B cell (primary cell): Measurements from ENCODE around the gene INSIG1. TPM values are rescaled to one million over a fixed set of nuclear protein-coding genes. Genes with fewer than 3 reads are reported as not detected.

ENCODE experiments used
- ATAC-seq: fragments of 200-7000 bp; cut with Tn5 transposase; one replicate; pipeline ENCODE4 v1.10.0; 2021; ENCODE audit warnings: low read depth, mild to moderate bottlenecking, moderate number of reproducible peaks, moderate library complexity
- CTCF ChIA-PET: fragments of 350-600 bp; sonication (Branson Sonifier 250); formaldehyde crosslinking; loops from one replicate; lab custom pipeline; 2021; ENCODE audit warnings: antibody characterized with exemption, inconsistent platforms; lab: Charles Lee
- POLR2A ChIA-PET: fragments of 350-600 bp; sonication (Branson Sonifier 250); formaldehyde crosslinking; loops from one replicate; lab custom pipeline; 2021; ENCODE audit warnings: antibody characterized with exemption; lab: Charles Lee
- DNase-seq: peaks from one replicate; pipeline ENCODE4 v3.0.0; 2013
- H2AFZ ChIP-seq: 2 replicates; pipeline ENCODE4 v1.6.1; 2012; ENCODE audit warnings: mild to moderate bottlenecking, low read depth, low read length; ENCODE audit not compliant: insufficient read depth, poor library complexity, severe bottlenecking
- H3K27ac ChIP-seq, 2 donors: 1 replicate in 1 of 2; 2 replicates in 1 of 2; pipeline ENCODE4 v1.5.1; 2012 to 2013; ENCODE audit warnings: low read length in 2 of 2, mild to moderate bottlenecking in 2 of 2, moderate library complexity in 1 of 2
- H3K27me3 ChIP-seq, 4 experiments: fragments of 200-600 bp in 1 of 4; sonication (generic) in 1 of 4; replicated peaks in 1 of 4; 1 replicate in 2 of 4; 2 replicates in 2 of 4; pipeline versions ENCODE4 v1.6.1 to v1.7.0; 2013 to 2016; ENCODE audit warnings: low read length in 3 of 4, mild to moderate bottlenecking in 2 of 4, mixed read lengths in 1 of 4, moderate library complexity in 1 of 4; ENCODE audit not compliant: insufficient read depth in 4 of 4, control insufficient read depth in 3 of 4; ENCODE audit errors: control extremely low read depth in 1 of 4
- H3K36me3 ChIP-seq, 2 experiments: replicated peaks in 1 of 2; 1 replicate in 1 of 2; 2 replicates in 1 of 2; pipeline versions ENCODE4 v1.6.1 to v1.7.1; 2013; ENCODE audit warnings: low read length in 1 of 2; ENCODE audit not compliant: insufficient read depth in 2 of 2, control insufficient read depth in 1 of 2; ENCODE audit errors: control extremely low read depth in 1 of 2, extremely low read depth in 1 of 2
- H3K4me1 ChIP-seq, 2 donors: fragments of 200-600 bp in 1 of 2; sonication (generic) in 1 of 2; 1 replicate in 1 of 2; 2 replicates in 1 of 2; pipeline versions ENCODE4 v1.5.1 to v1.6.1; 2013 to 2017; ENCODE audit warnings: low read length in 2 of 2; ENCODE audit not compliant: control insufficient read depth in 2 of 2, insufficient read depth in 2 of 2
- H3K4me2 ChIP-seq: replicated peaks from 2 replicates; pipeline ENCODE3; 2012; ENCODE audit warnings: mild to moderate bottlenecking, low read depth, low read length; ENCODE audit not compliant: poor library complexity, severe bottlenecking
- H3K4me3 ChIP-seq, 5 experiments: fragments of 200-600 bp in 1 of 5; sonication (generic) in 1 of 5; 1 replicate in 3 of 5; 2 replicates in 2 of 5; pipeline versions ENCODE4 v1.5.1 to v1.7.0; 2011 to 2016; ENCODE audit warnings: low read length in 4 of 5, mild to moderate bottlenecking in 4 of 5, low read depth in 2 of 5, control low read depth in 1 of 5, moderate library complexity in 1 of 5; ENCODE audit not compliant: insufficient read depth in 1 of 5; ENCODE audit errors: control extremely low read depth in 1 of 5, extremely low read depth in 1 of 5
- H3K79me2 ChIP-seq: fragments of 200-600 bp; sonication (generic); one replicate; pipeline ENCODE4 v1.6.0; 2016; ENCODE audit warnings: low read length; ENCODE audit not compliant: control insufficient read depth, insufficient read depth
- H3K9ac ChIP-seq: fragments of 200-600 bp; sonication (generic); 2 replicates; pipeline ENCODE4 v1.6.1; 2017; ENCODE audit warnings: mild to moderate bottlenecking, low read length, moderate library complexity
- H3K9me3 ChIP-seq, 3 donors: one replicate each; pipeline versions ENCODE4 v1.6.1 to v1.7.1; 2013; ENCODE audit warnings: low read length in 2 of 3; ENCODE audit not compliant: control insufficient read depth in 2 of 3, insufficient read depth in 1 of 3; ENCODE audit errors: control extremely low read depth in 1 of 3
- H4K20me1 ChIP-seq: 2 replicates; pipeline ENCODE4 v1.6.0; 2012; ENCODE audit warnings: mild to moderate bottlenecking, low read length; ENCODE audit not compliant: insufficient read depth, control insufficient read depth, poor library complexity, severe bottlenecking
- H3K27ac Mint-ChIP-seq: one replicate; pipeline ENCODE4 v1.8.0; 2021; ENCODE audit warnings: mixed read lengths
- H3K27me3 Mint-ChIP-seq: one replicate; pipeline ENCODE4 v1.8.0; 2021; ENCODE audit warnings: mixed read lengths
- H3K4me1 Mint-ChIP-seq: one replicate; pipeline ENCODE4 v1.8.0; 2021; ENCODE audit warnings: mixed read lengths
- H3K4me3 Mint-ChIP-seq: one replicate; pipeline ENCODE4 v1.8.0; 2021; ENCODE audit warnings: mixed read lengths
- H3K9me3 Mint-ChIP-seq: one replicate; pipeline ENCODE4 v1.8.0; 2022; ENCODE audit warnings: mixed read lengths; ENCODE audit not compliant: insufficient read depth
- CTCF ChIP-seq: fragments of 200-600 bp; IDR thresholded peaks from one replicate; pipeline ENCODE4 v1.8.0; 2022; ENCODE audit warnings: antibody characterized with exemption, mild to moderate bottlenecking
- EZH2 ChIP-seq: IDR thresholded peaks from 2 replicates; pipeline ENCODE4 v1.6.1; 2012; ENCODE audit warnings: borderline replicate concordance, low read depth, mild to moderate bottlenecking, moderate library complexity, low read length; ENCODE audit not compliant: insufficient read depth, poor library complexity, severe bottlenecking
- WGBS: methylation state at CpG from one replicate; pipeline ENCODE4 v1.1.5; 2013; ENCODE audit warnings: missing lambda C conversion rate; ENCODE audit not compliant: insufficient coverage; 5-methylcytosine and 5-hydroxymethylcytosine counted together
- intact Hi-C: fragments of 100-400 bp; cut with micrococcal nuclease; formaldehyde crosslinking; loops from one replicate; pipeline ENCODE4 v1.10.0; 2022
- polyA plus RNA-seq: library from polyadenylated mRNA; depleted of rRNA; stranded (reverse); fragments of >200 nt; gene quantifications from 2 replicates; pipeline ENCODE4 v1.2.3, GENCODE V29; 2012
- total RNA-seq, 2 donors: library from RNA; stranded (reverse); fragments of 120-200 nt in 1 of 2; gene quantifications; 1 replicate in 1 of 2; 2 replicates in 1 of 2; pipeline versions ENCODE4 v1.2.3 to v1.2.4, GENCODE V29; 2013 to 2022

Gene INSIG1
- total and polyA plus RNA-seq, 2 donors (not counting 1 experiment from before 2014, with no cell fraction given), result 32.2 to 56.2 TPM

GRCh38 chr7:155343150-155343549 is 45.5 kb downstream of the INSIG1 start:
- 86% methylated on average over 7 of the region's 7 CpGs for WGBS
- Histone ChIP-seq H3K4me1 (peaks cover 12 to 23% of the 10 kb centered on the region in 2 donors), H3K4me3 (no peak overlapping the region), H2AFZ (no peak overlapping the region), H4K20me1 (no peaks in the 10 kb centered on the region), H3K27me3 (peaks cover 0 to 15% (median 2%) of the 10 kb centered on the region in 4 experiments), H3K9ac (no peak overlapping the region), H3K36me3 (no peaks in the 10 kb centered on the region), H3K79me2 (no peaks in the 10 kb centered on the region), H3K4me2 (no peak overlapping the region), H3K9me3 (peaks cover 0 to 3% (median 0%) of the 10 kb centered on the region in 3 donors), H3K27ac (no peak overlapping the region)
- peaks cover 8% of the 10 kb centered on the region for H3K27me3 Mint-ChIP-seq
- ChIA-PET POLR2A (no interaction called here), CTCF (interaction anchor here (0.7 to 3.5 kb wide), 8 partner anchors 44 to 430 kb away, joined by 3 to 76 read pairs (median 6); partner anchors contain the start of gene INSIG1)
- no peak for TF ChIP-seq CTCF
- TF ChIP-seq EZH2, result no peak
- no peak overlapping the region for H3K4me3 Mint-ChIP-seq
- H3K27ac Mint-ChIP-seq, result no peak overlapping the region
- no peaks in the 10 kb centered on the region for H3K9me3 Mint-ChIP-seq
- peaks cover 7% of the 10 kb centered on the region for H3K4me1 Mint-ChIP-seq
- DNase-seq (no peak), ATAC-seq (no peak)
- intact Hi-C loops, result no loop called here

GRCh38 chr7:155343661-155344121 is 46.0 kb downstream of the INSIG1 start:
- Mint-ChIP-seq H3K4me1 (peaks cover 7% of the 10 kb centered on the region), H3K9me3 (no peaks in the 10 kb centered on the region), H3K27ac (no peak overlapping the region), H3K4me3 (no peak overlapping the region), H3K27me3 (peaks cover 8% of the 10 kb centered on the region)
- no peak overlapping the region for H2AFZ ChIP-seq
- peaks cover 0 to 15% (median 2%) of the 10 kb centered on the region in 4 experiments for H3K27me3 ChIP-seq
- no peaks in the 10 kb centered on the region for H3K79me2 ChIP-seq
- no peak overlapping the region for H3K4me3 ChIP-seq
- no peaks in the 10 kb centered on the region for H4K20me1 ChIP-seq
- no peak overlapping the region for H3K27ac ChIP-seq
- H3K36me3 ChIP-seq, result no peaks in the 10 kb centered on the region
- no peak overlapping the region for H3K9ac ChIP-seq
- intact Hi-C loops, result loop anchor here (1.0 kb wide), 1 partner anchor 416 kb away; no protein-coding TSS in a partner anchor
- 93% methylated on average over 11 of the region's 11 CpGs for WGBS
- TF ChIP-seq EZH2, result no peak
- no peak for TF ChIP-seq CTCF
- H3K4me1 ChIP-seq, result peaks cover 12 to 21% of the 10 kb centered on the region in 2 donors
- no peak for DNase-seq
- no peaks in the 10 kb centered on the region for H3K9me3 ChIP-seq
- POLR2A ChIA-PET, result no interaction called here
- CTCF ChIA-PET, result interaction anchor here (1.4 to 3.5 kb wide), 8 partner anchors 45 to 430 kb away, joined by 4 to 76 read pairs (median 24); partner anchors contain the start of gene INSIG1
- no peak overlapping the region for H3K4me2 ChIP-seq
- ATAC-seq, result no peak
